Erythroblast (primary cell): ENCODE results near the gene POU5F1.

ENCODE experiments used
- GATA1 ChIP-seq: IDR thresholded peaks from 2 replicates; pipeline ENCODE4 v1.6.1; 2011; ENCODE audit warnings: low read depth, mild to moderate bottlenecking, control low read depth, low read length, moderate library complexity
- POLR2A ChIP-seq: IDR thresholded peaks from 2 replicates; pipeline ENCODE4 v1.6.1; 2011; ENCODE audit warnings: mild to moderate bottlenecking, low read length

DNA sequence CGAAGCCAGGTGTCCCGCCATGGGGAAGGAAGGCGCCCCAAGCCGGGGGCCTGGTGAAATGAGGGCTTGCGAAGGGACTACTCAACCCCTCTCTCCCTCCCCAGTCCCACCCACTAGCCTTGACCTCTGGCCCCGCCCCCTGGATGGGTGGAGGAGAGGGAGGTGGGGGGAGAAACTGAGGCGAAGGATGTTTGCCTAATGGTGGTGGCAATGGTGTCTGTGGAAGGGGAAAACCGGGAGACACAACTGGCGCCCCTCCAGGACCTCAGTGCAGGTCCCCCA lies at the start of gene POU5F1:
- TF ChIP-seq POLR2A: no peak
- no peak for TF ChIP-seq GATA1
